Keratinocyte (primary cell): ENCODE measurements around the gene PCF11. TPM values are rescaled to one million over a fixed set of nuclear protein-coding genes. Genes with fewer than 3 reads are reported as not detected.
A peak's percentile ranks its signal among the peaks of the same experiment; 100 is the strongest.

Experiments used
- DNase-seq: peaks from one replicate; pipeline ENCODE4 v3.0.0-alpha.2; 2011; ENCODE audit warnings: low read depth, missing footprints, low spot score
- FAIRE-seq: peaks from 2 replicates; lab custom pipeline; 2011; peaks lifted over from hg19 to GRCh38; lab: Jason Lieb, UNC
- H2AFZ ChIP-seq: 2 replicates; pipeline ENCODE4 v1.6.0; 2012; ENCODE audit warnings: low read length, control low read depth, inconsistent platforms; ENCODE audit not compliant: control insufficient read depth
- H3K27ac ChIP-seq: 2 replicates; pipeline ENCODE4 v1.5.1; 2011; ENCODE audit warnings: low read length; ENCODE audit not compliant: control insufficient read depth, insufficient read depth
- H3K27me3 ChIP-seq: 3 replicates; pipeline ENCODE4 v1.6.0; 2011; ENCODE audit warnings: low read length; ENCODE audit not compliant: control insufficient read depth, insufficient read depth; ENCODE audit errors: extremely low read depth
- H3K36me3 ChIP-seq, 2 experiments: 2 replicates in 1 of 2; 3 replicates in 1 of 2; pipeline ENCODE4 v1.5.1; 2011; ENCODE audit warnings: low read length in 2 of 2, mild to moderate bottlenecking in 1 of 2; ENCODE audit not compliant: control insufficient read depth in 2 of 2, insufficient read depth in 2 of 2; ENCODE audit errors: extremely low read depth in 1 of 2
- H3K4me1 ChIP-seq: 3 replicates; pipeline ENCODE4 v1.5.1; 2011; ENCODE audit warnings: low read length; ENCODE audit not compliant: control insufficient read depth, insufficient read depth; ENCODE audit errors: extremely low read depth
- H3K4me2 ChIP-seq: 3 replicates; pipeline ENCODE4 v1.6.0; 2011; ENCODE audit warnings: low read depth, low read length; ENCODE audit not compliant: control insufficient read depth, insufficient read depth; ENCODE audit errors: extremely low read depth
- H3K4me3 ChIP-seq, 3 experiments: fragments of 200-600 bp in 1 of 3; sonication (generic) in 1 of 3; 2 replicates in 2 of 3; 3 replicates in 1 of 3; pipeline ENCODE4 v1.5.1; 2011 to 2016; ENCODE audit warnings: low read length in 3 of 3, mild to moderate bottlenecking in 3 of 3, control low read depth in 2 of 3, inconsistent platforms in 1 of 3, low read depth in 1 of 3, mixed read lengths in 1 of 3, mixed run types in 1 of 3, moderate library complexity in 1 of 3; ENCODE audit not compliant: control insufficient read depth in 2 of 3, insufficient read depth in 2 of 3; ENCODE audit errors: extremely low read depth in 1 of 3
- H3K79me2 ChIP-seq: 2 replicates; pipeline ENCODE4 v1.6.0; 2012; ENCODE audit warnings: low read length; ENCODE audit not compliant: control insufficient read depth, insufficient read depth
- H3K9ac ChIP-seq: 3 replicates; pipeline ENCODE4 v1.6.0; 2011; ENCODE audit warnings: low read length; ENCODE audit not compliant: control insufficient read depth, insufficient read depth; ENCODE audit errors: extremely low read depth
- H3K9me1 ChIP-seq: 3 replicates; pipeline ENCODE4 v1.6.0; 2011; ENCODE audit warnings: low read length; ENCODE audit not compliant: control insufficient read depth, insufficient read depth; ENCODE audit errors: extremely low read depth
- H3K9me3 ChIP-seq: 2 replicates; pipeline ENCODE4 v1.5.1; 2012; ENCODE audit warnings: low read depth, low read length; ENCODE audit not compliant: control insufficient read depth
- H4K20me1 ChIP-seq: 3 replicates; pipeline ENCODE4 v1.6.0; 2011; ENCODE audit warnings: low read length; ENCODE audit not compliant: control insufficient read depth, insufficient read depth; ENCODE audit errors: extremely low read depth
- EZH2 ChIP-seq: IDR thresholded peaks from one replicate; pipeline ENCODE4 v1.6.1; 2012; ENCODE audit warnings: inconsistent platforms, mild to moderate bottlenecking, low read length, moderate library complexity
- dilution Hi-C: fragments of 300-500 bp; cut with MboI; formaldehyde crosslinking; loops from one replicate; pipeline ENCODE4 v1.7.0; 2020; ENCODE audit warnings: low sequenced_read_pairs; ENCODE audit not compliant: extremely low pct_ligation_motif_present
- polyA plus RNA-seq, 5 experiments: library from polyadenylated mRNA; depleted of rRNA in 3 of 5; stranded (reverse) in 3 of 5; stranded (forward) in 1 of 5; unstranded in 1 of 5; fragments of >200 nt; gene quantifications; 1 replicate in 1 of 5; 2 replicates in 3 of 5; 3 replicates in 1 of 5; pipeline versions ENCODE4 v1.2.1 to v1.2.3, GENCODE V29; 2011 to 2012; ENCODE audit warnings: missing spikeins in 2 of 5, low read depth in 1 of 5, low replicate concordance in 1 of 5
- TF ChIP-seq, protein P1 (sequence below), 3 experiments: IDR thresholded peaks in 1 of 3; conservative IDR thresholded peaks in 1 of 3; optimal IDR thresholded peaks in 1 of 3; 2 replicates in 2 of 3; 3 replicates in 1 of 3; pipeline versions ENCODE3 to v1.5.1; 2011; ENCODE audit warnings: low read length in 3 of 3, mild to moderate bottlenecking in 3 of 3, moderate library complexity in 2 of 3, control low read depth in 1 of 3, inconsistent platforms in 1 of 3; ENCODE audit not compliant: insufficient read depth in 2 of 3; ENCODE audit errors: extremely low read depth in 1 of 3

PCF11 gene
- polyA plus RNA-seq, 1 donor (not counting 4 experiments of a cell fraction or from before 2014, with no cell fraction given): 32.8 TPM

DNA sequence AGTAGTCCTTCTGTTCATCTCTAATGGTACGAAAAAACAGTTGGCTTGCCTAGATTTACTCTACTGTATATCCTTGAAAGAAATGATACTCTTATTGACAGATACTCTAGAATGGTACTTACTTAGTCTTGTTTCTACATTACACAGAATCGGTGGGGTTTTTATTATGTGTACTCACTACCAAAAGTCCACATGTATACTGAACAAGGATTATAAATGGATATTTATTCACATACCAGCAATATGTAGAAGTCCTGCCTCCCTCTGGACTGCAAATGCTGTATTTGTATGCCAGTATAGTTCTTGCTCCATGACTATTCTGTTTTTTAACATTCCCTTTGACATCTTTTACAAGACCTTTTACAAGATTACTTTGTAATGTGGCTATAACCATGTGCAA is 13.9 kb downstream of the PCF11 start:
- Histone ChIP-seq H3K9ac (no peak overlapping the region), H3K27me3 (no peaks in the 10 kb centered on the region), H3K9me1 (no peaks in the 10 kb centered on the region), H3K79me2 (peaks cover 93% of the 10 kb centered on the region), H3K27ac (no peak overlapping the region), H2AFZ (no peak overlapping the region), H3K36me3 (peaks cover 22 to 37% of the 10 kb centered on the region in 2 experiments), H3K9me3 (no peaks in the 10 kb centered on the region), H3K4me2 (no peak overlapping the region), H4K20me1 (peaks cover 21% of the 10 kb centered on the region), H3K4me1 (peaks cover 3% of the 10 kb centered on the region), H3K4me3 (peak overlapping the region in 1 of 3 experiments; percentile 1)
- no peak for TF ChIP-seq EZH2
- TF ChIP-seq, protein P1, sequence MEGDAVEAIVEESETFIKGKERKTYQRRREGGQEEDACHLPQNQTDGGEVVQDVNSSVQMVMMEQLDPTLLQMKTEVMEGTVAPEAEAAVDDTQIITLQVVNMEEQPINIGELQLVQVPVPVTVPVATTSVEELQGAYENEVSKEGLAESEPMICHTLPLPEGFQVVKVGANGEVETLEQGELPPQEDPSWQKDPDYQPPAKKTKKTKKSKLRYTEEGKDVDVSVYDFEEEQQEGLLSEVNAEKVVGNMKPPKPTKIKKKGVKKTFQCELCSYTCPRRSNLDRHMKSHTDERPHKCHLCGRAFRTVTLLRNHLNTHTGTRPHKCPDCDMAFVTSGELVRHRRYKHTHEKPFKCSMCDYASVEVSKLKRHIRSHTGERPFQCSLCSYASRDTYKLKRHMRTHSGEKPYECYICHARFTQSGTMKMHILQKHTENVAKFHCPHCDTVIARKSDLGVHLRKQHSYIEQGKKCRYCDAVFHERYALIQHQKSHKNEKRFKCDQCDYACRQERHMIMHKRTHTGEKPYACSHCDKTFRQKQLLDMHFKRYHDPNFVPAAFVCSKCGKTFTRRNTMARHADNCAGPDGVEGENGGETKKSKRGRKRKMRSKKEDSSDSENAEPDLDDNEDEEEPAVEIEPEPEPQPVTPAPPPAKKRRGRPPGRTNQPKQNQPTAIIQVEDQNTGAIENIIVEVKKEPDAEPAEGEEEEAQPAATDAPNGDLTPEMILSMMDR (optimal IDR thresholded peaks at IDR 0.05 in 1 of 3, IDR thresholded peaks at IDR 0.05 in 1 of 3, conservative IDR thresholded peaks at IDR 0.05 in 1 of 3; ENCODE audit: extremely low read depth in 1 of 3, insufficient read depth in 2 of 3, low read length in 3 of 3): no peak
- DNase-seq (no peak), FAIRE-seq (no peak)
- dilution Hi-C loops: no loop called here

DNA sequence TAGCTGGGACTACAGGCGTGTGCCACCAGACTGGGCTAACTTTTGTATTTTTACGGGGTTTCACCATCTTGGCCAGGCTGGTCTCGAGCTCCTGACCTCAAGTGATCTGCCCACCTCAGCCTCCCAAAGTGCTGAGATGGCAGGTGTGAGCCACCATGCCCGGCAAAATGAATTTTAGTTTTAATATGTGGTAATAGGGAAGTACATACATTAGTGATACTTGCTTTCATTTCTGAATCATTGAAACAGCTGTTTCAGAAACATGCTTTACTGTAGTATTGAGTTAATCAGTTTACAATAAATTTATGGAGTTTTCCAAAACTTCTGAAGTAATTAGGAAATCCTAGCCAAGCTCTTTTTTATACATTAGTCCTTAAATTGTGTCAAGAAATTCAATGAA is 15.6 kb downstream of the PCF11 start:
- no peaks in the 10 kb centered on the region for H3K9me1 ChIP-seq
- no peak overlapping the region for H3K4me2 ChIP-seq
- DNase-seq (no peak), FAIRE-seq (no peak)
- TF ChIP-seq, protein P1 (optimal IDR thresholded peaks at IDR 0.05 in 1 of 3, IDR thresholded peaks at IDR 0.05 in 1 of 3, conservative IDR thresholded peaks at IDR 0.05 in 1 of 3; ENCODE audit: extremely low read depth in 1 of 3, insufficient read depth in 2 of 3, low read length in 3 of 3): no peak
- TF ChIP-seq EZH2: no peak
- dilution Hi-C loops: no loop called here
- H2AFZ ChIP-seq: no peak overlapping the region
- no peak overlapping the region for H3K4me3 ChIP-seq
- no peaks in the 10 kb centered on the region for H3K27me3 ChIP-seq
- no peak overlapping the region for H3K9ac ChIP-seq
- peaks cover 23% of the 10 kb centered on the region for H4K20me1 ChIP-seq
- peaks cover 18 to 40% of the 10 kb centered on the region in 2 experiments for H3K36me3 ChIP-seq
- peaks cover 85% of the 10 kb centered on the region for H3K79me2 ChIP-seq
- no peak overlapping the region for H3K27ac ChIP-seq
- peaks cover 3% of the 10 kb centered on the region for H3K4me1 ChIP-seq
- no peaks in the 10 kb centered on the region for H3K9me3 ChIP-seq
